GM12878 (cell line): Measurements from ENCODE around the gene FAM186B.

Experiments
- EGR1 ChIP-seq, 2 experiments: IDR thresholded peaks; 1 replicate in 1 of 2; 2 replicates in 1 of 2; pipeline ENCODE4 v1.6.1; 2011 to 2012; ENCODE audit warnings: low read depth in 2 of 2, low read length in 2 of 2, borderline replicate concordance in 1 of 2, mild to moderate bottlenecking in 1 of 2, moderate library complexity in 1 of 2
- FOXK2 ChIP-seq: fragments of 450-650 bp; IDR thresholded peaks from 2 replicates; pipeline ENCODE4 v1.6.1; 2017; ENCODE audit warnings: mild to moderate bottlenecking, moderate library complexity
- FOXM1 ChIP-seq: IDR thresholded peaks from 2 replicates; pipeline ENCODE4 v1.6.1; 2012; ENCODE audit warnings: low read depth, mild to moderate bottlenecking, inconsistent platforms, low read length, moderate library complexity
- HDAC6 ChIP-seq: fragments of 200-600 bp; sonication (generic); IDR thresholded peaks from one replicate; pipeline ENCODE4 v1.8.0; 2017; ENCODE audit warnings: antibody characterized with exemption; ENCODE audit not compliant: unreplicated experiment
- MXI1 ChIP-seq: fragments of 150-350 bp; IDR thresholded peaks from 2 replicates; pipeline ENCODE4 v1.6.1; 2011; ENCODE audit warnings: low read depth, mild to moderate bottlenecking, inconsistent platforms, low read length, improper control_type of control experiment
- NFIC ChIP-seq: IDR thresholded peaks from 2 replicates; pipeline ENCODE4 v1.6.1; 2012; ENCODE audit warnings: low read depth, mild to moderate bottlenecking, inconsistent platforms, low read length, moderate library complexity
- SIN3A ChIP-seq: IDR thresholded peaks from 2 replicates; pipeline ENCODE4 v1.6.1; 2012; ENCODE audit warnings: low read depth, low read length, improper control_type of control experiment
- TAF1 ChIP-seq: IDR thresholded peaks from 2 replicates; pipeline ENCODE4 v1.6.1; 2011; ENCODE audit warnings: mild to moderate bottlenecking, low read depth, low read length, borderline replicate concordance
- TF ChIP-seq, protein P1 (sequence below): IDR thresholded peaks from 2 replicates; pipeline ENCODE4 v1.6.1; 2012; ENCODE audit warnings: low read depth, low read length, improper control_type of control experiment
- TF ChIP-seq, protein P2 (sequence below): IDR thresholded peaks from 2 replicates; pipeline ENCODE4 v1.6.1; 2011; ENCODE audit warnings: mild to moderate bottlenecking, low read depth, low read length, moderate library complexity; ENCODE audit not compliant: insufficient replicate concordance
- TF ChIP-seq, protein P3 (sequence below), 3 experiments: IDR thresholded peaks in 2 of 3; conservative IDR thresholded peaks in 1 of 3; 2 replicates each; pipeline ENCODE4 v1.5.1; 2011; ENCODE audit warnings: low read depth in 3 of 3, low read length in 3 of 3, mild to moderate bottlenecking in 3 of 3, control low read depth in 2 of 3, moderate library complexity in 2 of 3, inconsistent platforms in 1 of 3, mixed read lengths in 1 of 3; ENCODE audit not compliant: control insufficient read depth in 2 of 3, insufficient read depth in 1 of 3; ENCODE audit errors: extremely low read depth in 1 of 3

DNA sequence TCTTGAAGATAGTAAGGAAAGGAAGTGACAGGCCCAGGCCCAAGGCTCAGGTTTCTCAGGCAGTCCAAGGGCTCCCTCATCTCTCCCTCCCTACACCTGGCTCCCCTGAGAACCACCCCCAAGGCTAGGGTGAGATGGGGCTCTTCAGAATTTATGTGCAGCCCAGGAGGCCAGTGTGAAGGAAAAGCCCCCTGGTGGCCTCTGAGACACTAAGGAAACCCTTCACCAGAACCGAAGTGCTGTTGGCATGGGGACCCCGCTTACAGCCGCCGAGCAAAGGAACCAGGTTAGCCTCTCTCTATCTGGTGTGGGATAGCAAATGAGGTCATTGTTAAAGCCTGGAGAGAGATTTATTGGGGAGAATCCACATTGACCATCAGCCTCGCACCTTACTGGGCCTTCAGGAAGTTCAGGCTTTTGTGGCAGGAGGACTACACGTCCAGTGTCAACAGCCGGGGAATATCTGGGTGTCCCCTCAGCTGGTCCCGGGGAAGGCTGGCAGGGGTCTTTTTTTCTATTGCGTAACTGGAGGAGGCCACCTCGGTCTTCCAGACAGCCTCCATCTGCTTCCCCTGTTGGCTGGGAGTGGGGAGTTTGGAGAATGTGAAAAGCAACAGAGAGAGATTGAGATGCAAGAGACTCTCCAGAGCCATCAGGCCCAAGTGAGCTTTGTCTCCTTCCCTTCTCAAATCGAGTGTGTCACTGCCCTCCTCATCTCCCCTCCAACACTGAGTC, 18.1 kb downstream of the FAM186B start:
- no peak for TF ChIP-seq MXI1
- no peak for TF ChIP-seq HDAC6
- no peak for TF ChIP-seq SIN3A
- no peak for TF ChIP-seq TAF1
- no peak for TF ChIP-seq FOXM1
- TF ChIP-seq, protein P1, sequence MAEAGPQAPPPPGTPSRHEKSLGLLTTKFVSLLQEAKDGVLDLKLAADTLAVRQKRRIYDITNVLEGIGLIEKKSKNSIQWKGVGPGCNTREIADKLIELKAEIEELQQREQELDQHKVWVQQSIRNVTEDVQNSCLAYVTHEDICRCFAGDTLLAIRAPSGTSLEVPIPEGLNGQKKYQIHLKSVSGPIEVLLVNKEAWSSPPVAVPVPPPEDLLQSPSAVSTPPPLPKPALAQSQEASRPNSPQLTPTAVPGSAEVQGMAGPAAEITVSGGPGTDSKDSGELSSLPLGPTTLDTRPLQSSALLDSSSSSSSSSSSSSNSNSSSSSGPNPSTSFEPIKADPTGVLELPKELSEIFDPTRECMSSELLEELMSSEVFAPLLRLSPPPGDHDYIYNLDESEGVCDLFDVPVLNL: no peak
- TF ChIP-seq NFIC: no peak
- TF ChIP-seq, protein P2, sequence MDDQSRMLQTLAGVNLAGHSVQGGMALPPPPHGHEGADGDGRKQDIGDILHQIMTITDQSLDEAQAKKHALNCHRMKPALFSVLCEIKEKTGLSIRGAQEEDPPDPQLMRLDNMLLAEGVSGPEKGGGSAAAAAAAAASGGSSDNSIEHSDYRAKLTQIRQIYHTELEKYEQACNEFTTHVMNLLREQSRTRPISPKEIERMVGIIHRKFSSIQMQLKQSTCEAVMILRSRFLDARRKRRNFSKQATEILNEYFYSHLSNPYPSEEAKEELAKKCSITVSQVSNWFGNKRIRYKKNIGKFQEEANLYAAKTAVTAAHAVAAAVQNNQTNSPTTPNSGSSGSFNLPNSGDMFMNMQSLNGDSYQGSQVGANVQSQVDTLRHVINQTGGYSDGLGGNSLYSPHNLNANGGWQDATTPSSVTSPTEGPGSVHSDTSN: no peak
- TF ChIP-seq FOXK2: no peak
- no peak for TF ChIP-seq EGR1 (IDR thresholded peaks at IDR 0.05; ENCODE audit: borderline replicate concordance in 1 of 2, low read depth in 2 of 2, low read length in 2 of 2)
- TF ChIP-seq, protein P3, sequence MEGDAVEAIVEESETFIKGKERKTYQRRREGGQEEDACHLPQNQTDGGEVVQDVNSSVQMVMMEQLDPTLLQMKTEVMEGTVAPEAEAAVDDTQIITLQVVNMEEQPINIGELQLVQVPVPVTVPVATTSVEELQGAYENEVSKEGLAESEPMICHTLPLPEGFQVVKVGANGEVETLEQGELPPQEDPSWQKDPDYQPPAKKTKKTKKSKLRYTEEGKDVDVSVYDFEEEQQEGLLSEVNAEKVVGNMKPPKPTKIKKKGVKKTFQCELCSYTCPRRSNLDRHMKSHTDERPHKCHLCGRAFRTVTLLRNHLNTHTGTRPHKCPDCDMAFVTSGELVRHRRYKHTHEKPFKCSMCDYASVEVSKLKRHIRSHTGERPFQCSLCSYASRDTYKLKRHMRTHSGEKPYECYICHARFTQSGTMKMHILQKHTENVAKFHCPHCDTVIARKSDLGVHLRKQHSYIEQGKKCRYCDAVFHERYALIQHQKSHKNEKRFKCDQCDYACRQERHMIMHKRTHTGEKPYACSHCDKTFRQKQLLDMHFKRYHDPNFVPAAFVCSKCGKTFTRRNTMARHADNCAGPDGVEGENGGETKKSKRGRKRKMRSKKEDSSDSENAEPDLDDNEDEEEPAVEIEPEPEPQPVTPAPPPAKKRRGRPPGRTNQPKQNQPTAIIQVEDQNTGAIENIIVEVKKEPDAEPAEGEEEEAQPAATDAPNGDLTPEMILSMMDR (IDR thresholded peaks at IDR 0.05 in 2 of 3, conservative IDR thresholded peaks at IDR 0.05 in 1 of 3; ENCODE audit: control insufficient read depth in 2 of 3, extremely low read depth in 1 of 3, insufficient read depth in 1 of 3, low read depth in 3 of 3, low read length in 3 of 3): no peak
